Activated T-cell treated with anti-CD3 and anti-CD28 coated beads, Interleukin-2, amount 50 U/mL, for 4 hours (primary cell): ENCODE data around the gene LAMB3. TPM values are rescaled to one million over a fixed set of nuclear protein-coding genes. Genes with fewer than 3 reads are reported as not detected.

Experiments used
- ATAC-seq, 2 donors: fragments of 200-7000 bp; cut with Tn5 transposase; one replicate each; pipeline ENCODE4 v1.10.0; 2021
- DNase-seq: peaks from one replicate; pipeline ENCODE4 v3.0.0-alpha.2; 2020
- H3K27me3 Mint-ChIP-seq: one replicate; pipeline ENCODE4 v1.8.0; 2021; ENCODE audit warnings: low read depth, mixed read lengths
- H3K36me3 Mint-ChIP-seq: one replicate; pipeline ENCODE4 v1.8.0; 2022; ENCODE audit warnings: mixed read lengths; ENCODE audit not compliant: insufficient read depth
- H3K4me1 Mint-ChIP-seq: one replicate; pipeline ENCODE4 v1.8.0; 2021; ENCODE audit warnings: low read depth, mixed read lengths
- H3K4me3 Mint-ChIP-seq: one replicate; pipeline ENCODE4 v1.8.0; 2021; ENCODE audit warnings: mild to moderate bottlenecking, moderate library complexity, mixed read lengths
- H3K9me3 Mint-ChIP-seq: one replicate; pipeline ENCODE4 v1.8.0; 2021; ENCODE audit warnings: mixed read lengths
- total RNA-seq, 3 donors: library from RNA; stranded (reverse); gene quantifications; one replicate each; pipeline ENCODE4 v1.2.1, GENCODE V29; 2021

The LAMB3 gene
- total RNA-seq, 3 donors from 2014 or later, result 0.38 to 1.5 (median 0.55) TPM

- no peak overlapping the region for H3K4me3 Mint-ChIP-seq
- ATAC-seq, result no peak
- no peaks in the 10 kb centered on the region for H3K36me3 Mint-ChIP-seq
- H3K4me1 Mint-ChIP-seq, result peaks cover 9% of the 10 kb centered on the region
- DNase-seq, result no peak
- H3K9me3 Mint-ChIP-seq, result no peaks in the 10 kb centered on the region
- no peaks in the 10 kb centered on the region for H3K27me3 Mint-ChIP-seq
These were observed 42.2 kb downstream of the LAMB3 start for GRCh38 chr1:209609791-209610630.

GRCh38 chr1:209609041-209609790 lies 43.0 kb downstream of the LAMB3 start:
- Mint-ChIP-seq H3K27me3 (no peaks in the 10 kb centered on the region), H3K36me3 (no peaks in the 10 kb centered on the region), H3K9me3 (no peaks in the 10 kb centered on the region), H3K4me1 (peaks cover 9% of the 10 kb centered on the region), H3K4me3 (no peak overlapping the region)
- no peak for ATAC-seq
- DNase-seq, result no peak

- no peak overlapping the region for H3K4me3 Mint-ChIP-seq
- H3K4me1 Mint-ChIP-seq, result peaks cover 9% of the 10 kb centered on the region
- H3K27me3 Mint-ChIP-seq, result no peaks in the 10 kb centered on the region
- no peaks in the 10 kb centered on the region for H3K9me3 Mint-ChIP-seq
- DNase-seq (no peak), ATAC-seq (peak; percentile 19 to 20)
- H3K36me3 Mint-ChIP-seq, result no peaks in the 10 kb centered on the region
These were observed 44.4 kb downstream of the LAMB3 start for GRCh38 chr1:209607795-209608178.

GRCh38 chr1:209607102-209607794 lies 45.0 kb downstream of the LAMB3 start:
- no peaks in the 10 kb centered on the region for H3K27me3 Mint-ChIP-seq
- H3K4me3 Mint-ChIP-seq, result no peak overlapping the region
- ATAC-seq (peak; percentile 91 to 93), DNase-seq (no peak)
- H3K36me3 Mint-ChIP-seq, result no peaks in the 10 kb centered on the region
- no peaks in the 10 kb centered on the region for H3K9me3 Mint-ChIP-seq
- H3K4me1 Mint-ChIP-seq, result peaks cover 9% of the 10 kb centered on the region

- Mint-ChIP-seq H3K4me1 (peaks cover 9% of the 10 kb centered on the region), H3K9me3 (no peaks in the 10 kb centered on the region), H3K36me3 (no peaks in the 10 kb centered on the region), H3K27me3 (peaks cover 4% of the 10 kb centered on the region), H3K4me3 (no peak overlapping the region)
- DNase-seq (no peak), ATAC-seq (no peak)
These were observed 48.3 kb downstream of the LAMB3 start for GRCh38 chr1:209603877-209604276.

- ATAC-seq, result peak; percentile 78 to 87
- H3K4me1 Mint-ChIP-seq, result no peaks in the 10 kb centered on the region
- H3K9me3 Mint-ChIP-seq, result no peaks in the 10 kb centered on the region
- no peaks in the 10 kb centered on the region for H3K36me3 Mint-ChIP-seq
- H3K27me3 Mint-ChIP-seq, result peaks cover 4% of the 10 kb centered on the region
- H3K4me3 Mint-ChIP-seq, result no peak overlapping the region
- no peak for DNase-seq
These were observed 50.2 kb downstream of the LAMB3 start for GRCh38 chr1:209601809-209602657.

GRCh38 chr1:209600541-209600940 lies 51.7 kb downstream of the LAMB3 start:
- no peaks in the 10 kb centered on the region for H3K4me1 Mint-ChIP-seq
- no peaks in the 10 kb centered on the region for H3K9me3 Mint-ChIP-seq
- H3K36me3 Mint-ChIP-seq, result no peaks in the 10 kb centered on the region
- no peak overlapping the region for H3K4me3 Mint-ChIP-seq
- DNase-seq (no peak), ATAC-seq (no peak)
- peaks cover 8% of the 10 kb centered on the region for H3K27me3 Mint-ChIP-seq

GRCh38 chr1:209598227-209598626 lies 54.0 kb downstream of the LAMB3 start:
- peaks cover 17% of the 10 kb centered on the region for H3K27me3 Mint-ChIP-seq
- H3K4me1 Mint-ChIP-seq, result no peaks in the 10 kb centered on the region
- H3K36me3 Mint-ChIP-seq, result no peaks in the 10 kb centered on the region
- no peaks in the 10 kb centered on the region for H3K9me3 Mint-ChIP-seq
- no peak overlapping the region for H3K4me3 Mint-ChIP-seq
- DNase-seq (no peak), ATAC-seq (no peak)

GRCh38 chr1:209597499-209597898 lies 54.7 kb downstream of the LAMB3 start:
- DNase-seq (no peak), ATAC-seq (no peak)
- no peak overlapping the region for H3K4me3 Mint-ChIP-seq
- H3K27me3 Mint-ChIP-seq, result peaks cover 20% of the 10 kb centered on the region
- H3K4me1 Mint-ChIP-seq, result no peaks in the 10 kb centered on the region
- no peaks in the 10 kb centered on the region for H3K9me3 Mint-ChIP-seq
- H3K36me3 Mint-ChIP-seq, result no peaks in the 10 kb centered on the region

- no peaks in the 10 kb centered on the region for H3K36me3 Mint-ChIP-seq
- no peak overlapping the region for H3K4me3 Mint-ChIP-seq
- H3K4me1 Mint-ChIP-seq, result no peaks in the 10 kb centered on the region
- no peak for DNase-seq
- ATAC-seq, result no peak
- no peaks in the 10 kb centered on the region for H3K9me3 Mint-ChIP-seq
- peaks cover 20% of the 10 kb centered on the region for H3K27me3 Mint-ChIP-seq
These were observed 56.5 kb downstream of the LAMB3 start for GRCh38 chr1:209595599-209596285.

GRCh38 chr1:209595028-209595427 lies 57.2 kb downstream of the LAMB3 start:
- no peaks in the 10 kb centered on the region for H3K4me1 Mint-ChIP-seq
- DNase-seq, result no peak

GRCh38 chr1:209594440-209594839 lies 57.8 kb downstream of the LAMB3 start:
- no peak for DNase-seq
- ATAC-seq, result no peak
- H3K4me1 Mint-ChIP-seq, result no peaks in the 10 kb centered on the region
- H3K4me3 Mint-ChIP-seq, result no peak overlapping the region
- H3K36me3 Mint-ChIP-seq, result no peaks in the 10 kb centered on the region
- H3K27me3 Mint-ChIP-seq, result peaks cover 19% of the 10 kb centered on the region
- no peaks in the 10 kb centered on the region for H3K9me3 Mint-ChIP-seq

More at GRCh38 chr1:209595028-209595427, 57.2 kb downstream of the LAMB3 start:
- Mint-ChIP-seq H3K9me3 (no peaks in the 10 kb centered on the region), H3K36me3 (no peaks in the 10 kb centered on the region), H3K27me3 (peaks cover 20% of the 10 kb centered on the region), H3K4me3 (no peak overlapping the region)
- no peak for ATAC-seq

- ATAC-seq (no peak), DNase-seq (no peak)
- Mint-ChIP-seq H3K4me1 (no peaks in the 10 kb centered on the region), H3K36me3 (no peaks in the 10 kb centered on the region), H3K4me3 (no peak overlapping the region), H3K9me3 (no peaks in the 10 kb centered on the region), H3K27me3 (peaks cover 17% of the 10 kb centered on the region)
These were observed 58.5 kb downstream of the LAMB3 start for GRCh38 chr1:209593747-209594146.
